ENCODE measurements around the gene TPM4.
A peak's percentile ranks its signal among the peaks of the same experiment; 100 is the strongest.
"Not testable (repeated sequence)": the region's sequence is repeated elsewhere in the genome, so short reads cannot be mapped to it uniquely, and the experiment has no call there.

The TPM4 gene

GRCh38 chr19:16076154-16076957 is at the start of gene TPM4:
Gene TPM4, plus strand, starts transcription at chr19:16076495. Its CDS starts 71 bp downstream, at chr19:16076566.
- peak; percentile 79 to 93 for DNase-seq

GRCh38 chr19:16026756-16027155 is 49.5 kb upstream of the TPM4 start:
- no peak for DNase-seq

GRCh38 chr19:16027528-16027927 is 48.8 kb upstream of the TPM4 start:
- DNase-seq, result no peak

GRCh38 chr19:16030155-16030554 is 46.1 kb upstream of the TPM4 start:
- DNase-seq, result not testable (repeated sequence)

- no peak for DNase-seq
These were observed 45.1 kb upstream of the TPM4 start for GRCh38 chr19:16030964-16031871.

GRCh38 chr19:16031872-16032200 is 44.5 kb upstream of the TPM4 start:
- DNase-seq, result no peak

GRCh38 chr19:16032509-16033135 is 43.7 kb upstream of the TPM4 start:
- DNase-seq, result no peak

GRCh38 chr19:16033136-16033530 is 43.2 kb upstream of the TPM4 start:
- no peak for DNase-seq

GRCh38 chr19:16033721-16034120 is 42.6 kb upstream of the TPM4 start:
- no peak for DNase-seq

- DNase-seq, result no peak
These were observed 42.1 kb upstream of the TPM4 start for GRCh38 chr19:16034180-16034579.

- DNase-seq, result no peak
These were observed 41.2 kb upstream of the TPM4 start for GRCh38 chr19:16034958-16035560.

- no peak for DNase-seq
These were observed 40.5 kb upstream of the TPM4 start for GRCh38 chr19:16035601-16036297.

GRCh38 chr19:16036397-16036925 is 39.8 kb upstream of the TPM4 start:
- no peak for DNase-seq

- DNase-seq, result no peak
These were observed 39.4 kb upstream of the TPM4 start for GRCh38 chr19:16036941-16037340.

GRCh38 chr19:16037424-16038195 is 38.7 kb upstream of the TPM4 start:
- no peak for DNase-seq

- DNase-seq, result no peak
These were observed 38.0 kb upstream of the TPM4 start for GRCh38 chr19:16038196-16038695.

GRCh38 chr19:16039081-16039480 is 37.2 kb upstream of the TPM4 start:
- no peak for DNase-seq

GRCh38 chr19:16039545-16039944 is 36.8 kb upstream of the TPM4 start:
- no peak for DNase-seq

GRCh38 chr19:16040642-16041041 is 35.7 kb upstream of the TPM4 start:
- no peak for DNase-seq

- peak; percentile 84 for DNase-seq
These were observed 34.9 kb upstream of the TPM4 start for GRCh38 chr19:16041299-16041990.

GRCh38 chr19:16041991-16042386 is 34.3 kb upstream of the TPM4 start:
- DNase-seq, result no peak

All from stimulated activated CD4-positive, alpha-beta T cell treated with anti-CD3 and anti-CD28 coated beads, Interleukin-2, amount 100 ng/mL, for 24 hours (primary cell).